ENCODE measurements around the gene TNFAIP6. TPM values are rescaled to one million over a fixed set of nuclear protein-coding genes. Genes with fewer than 3 reads are reported as not detected.

The TNFAIP6 gene
- total RNA-seq, 1 experiment from 2014 or later = 0.11 TPM

DNA sequence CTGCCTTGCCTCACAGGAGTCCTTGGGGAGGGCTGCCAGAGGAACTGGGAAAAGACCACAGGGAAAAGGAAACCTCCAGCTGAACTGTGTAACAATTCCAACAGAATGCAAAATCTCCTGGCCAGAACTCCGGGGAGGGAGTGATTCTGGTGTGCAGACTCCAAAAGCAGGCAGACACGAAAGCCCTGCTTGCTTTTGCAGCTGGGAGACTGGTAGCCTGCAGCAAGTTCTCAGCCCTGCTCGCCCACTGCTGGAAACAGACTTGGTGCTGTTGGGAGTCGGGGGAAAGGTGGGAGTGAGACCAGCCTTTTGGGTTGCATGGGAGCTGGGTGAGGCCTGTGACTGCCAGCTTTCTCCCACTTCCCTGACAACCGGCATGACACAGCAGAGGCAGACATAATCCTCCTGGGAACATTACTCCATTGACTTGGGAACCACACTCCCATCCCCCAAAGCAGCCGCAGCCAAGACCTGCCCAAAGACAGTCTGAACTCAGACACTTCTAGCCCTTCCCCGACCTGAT, 42.0 kb upstream of the TNFAIP6 start (continued):
- TF ChIP-seq, protein P1, sequence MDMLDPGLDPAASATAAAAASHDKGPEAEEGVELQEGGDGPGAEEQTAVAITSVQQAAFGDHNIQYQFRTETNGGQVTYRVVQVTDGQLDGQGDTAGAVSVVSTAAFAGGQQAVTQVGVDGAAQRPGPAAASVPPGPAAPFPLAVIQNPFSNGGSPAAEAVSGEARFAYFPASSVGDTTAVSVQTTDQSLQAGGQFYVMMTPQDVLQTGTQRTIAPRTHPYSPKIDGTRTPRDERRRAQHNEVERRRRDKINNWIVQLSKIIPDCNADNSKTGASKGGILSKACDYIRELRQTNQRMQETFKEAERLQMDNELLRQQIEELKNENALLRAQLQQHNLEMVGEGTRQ (CRISPR knock-in tag; IDR thresholded peaks at IDR 0.05) = no peak
- TF ChIP-seq EMX1 (CRISPR knock-in tag; IDR thresholded peaks at IDR 0.05) = no peak
- TF ChIP-seq, protein P2, sequence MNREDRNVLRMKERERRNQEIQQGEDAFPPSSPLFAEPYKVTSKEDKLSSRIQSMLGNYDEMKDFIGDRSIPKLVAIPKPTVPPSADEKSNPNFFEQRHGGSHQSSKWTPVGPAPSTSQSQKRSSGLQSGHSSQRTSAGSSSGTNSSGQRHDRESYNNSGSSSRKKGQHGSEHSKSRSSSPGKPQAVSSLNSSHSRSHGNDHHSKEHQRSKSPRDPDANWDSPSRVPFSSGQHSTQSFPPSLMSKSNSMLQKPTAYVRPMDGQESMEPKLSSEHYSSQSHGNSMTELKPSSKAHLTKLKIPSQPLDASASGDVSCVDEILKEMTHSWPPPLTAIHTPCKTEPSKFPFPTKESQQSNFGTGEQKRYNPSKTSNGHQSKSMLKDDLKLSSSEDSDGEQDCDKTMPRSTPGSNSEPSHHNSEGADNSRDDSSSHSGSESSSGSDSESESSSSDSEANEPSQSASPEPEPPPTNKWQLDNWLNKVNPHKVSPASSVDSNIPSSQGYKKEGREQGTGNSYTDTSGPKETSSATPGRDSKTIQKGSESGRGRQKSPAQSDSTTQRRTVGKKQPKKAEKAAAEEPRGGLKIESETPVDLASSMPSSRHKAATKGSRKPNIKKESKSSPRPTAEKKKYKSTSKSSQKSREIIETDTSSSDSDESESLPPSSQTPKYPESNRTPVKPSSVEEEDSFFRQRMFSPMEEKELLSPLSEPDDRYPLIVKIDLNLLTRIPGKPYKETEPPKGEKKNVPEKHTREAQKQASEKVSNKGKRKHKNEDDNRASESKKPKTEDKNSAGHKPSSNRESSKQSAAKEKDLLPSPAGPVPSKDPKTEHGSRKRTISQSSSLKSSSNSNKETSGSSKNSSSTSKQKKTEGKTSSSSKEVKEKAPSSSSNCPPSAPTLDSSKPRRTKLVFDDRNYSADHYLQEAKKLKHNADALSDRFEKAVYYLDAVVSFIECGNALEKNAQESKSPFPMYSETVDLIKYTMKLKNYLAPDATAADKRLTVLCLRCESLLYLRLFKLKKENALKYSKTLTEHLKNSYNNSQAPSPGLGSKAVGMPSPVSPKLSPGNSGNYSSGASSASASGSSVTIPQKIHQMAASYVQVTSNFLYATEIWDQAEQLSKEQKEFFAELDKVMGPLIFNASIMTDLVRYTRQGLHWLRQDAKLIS (CRISPR knock-in tag; IDR thresholded peaks at IDR 0.05; ENCODE audit: borderline replicate concordance) = no peak

DNA sequence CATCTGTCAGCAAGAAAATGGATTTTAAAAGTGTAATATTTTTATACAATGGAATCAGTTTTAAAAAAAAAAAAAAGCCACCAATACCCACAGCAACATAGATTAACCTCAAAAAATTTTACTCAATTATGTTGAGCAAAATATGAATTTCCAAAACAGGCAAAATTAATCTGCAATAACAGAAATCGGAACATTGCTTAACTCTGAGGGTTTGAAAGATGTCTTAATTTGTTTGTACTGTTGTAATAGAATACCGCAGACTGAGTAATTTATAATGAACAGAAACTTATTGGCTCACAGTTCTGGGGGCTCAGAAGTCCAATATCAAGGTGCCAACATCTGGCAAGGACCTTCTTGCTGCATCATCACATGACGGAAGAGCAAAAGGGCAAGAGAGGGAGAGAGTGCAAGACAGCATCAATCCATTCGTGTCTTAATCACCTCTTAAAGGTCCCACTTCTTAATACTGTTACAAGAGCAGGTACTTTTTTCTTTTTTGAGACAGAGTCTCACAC, 31.8 kb upstream of the TNFAIP6 start:
- no peak overlapping the region for H3K27ac Mint-ChIP-seq
- ATAC-seq (no peak), DNase-seq (ENCODE audit: low spot score) (no peak)
- ChIA-PET POLR2A (no interaction called here), CTCF (no interaction called here)
- H3K9me3 Mint-ChIP-seq = peaks cover 9% of the 10 kb centered on the region
- peaks cover 2% of the 10 kb centered on the region; the same call in 1 of the 2 replicates for H3K36me3 Mint-ChIP-seq
- TF ChIP-seq ZNF121 (CRISPR knock-in tag; IDR thresholded peaks at IDR 0.05) (no peak), ZNF423 (CRISPR knock-in tag; IDR thresholded peaks at IDR 0.05) (no peak)
- TF ChIP-seq, protein P3, sequence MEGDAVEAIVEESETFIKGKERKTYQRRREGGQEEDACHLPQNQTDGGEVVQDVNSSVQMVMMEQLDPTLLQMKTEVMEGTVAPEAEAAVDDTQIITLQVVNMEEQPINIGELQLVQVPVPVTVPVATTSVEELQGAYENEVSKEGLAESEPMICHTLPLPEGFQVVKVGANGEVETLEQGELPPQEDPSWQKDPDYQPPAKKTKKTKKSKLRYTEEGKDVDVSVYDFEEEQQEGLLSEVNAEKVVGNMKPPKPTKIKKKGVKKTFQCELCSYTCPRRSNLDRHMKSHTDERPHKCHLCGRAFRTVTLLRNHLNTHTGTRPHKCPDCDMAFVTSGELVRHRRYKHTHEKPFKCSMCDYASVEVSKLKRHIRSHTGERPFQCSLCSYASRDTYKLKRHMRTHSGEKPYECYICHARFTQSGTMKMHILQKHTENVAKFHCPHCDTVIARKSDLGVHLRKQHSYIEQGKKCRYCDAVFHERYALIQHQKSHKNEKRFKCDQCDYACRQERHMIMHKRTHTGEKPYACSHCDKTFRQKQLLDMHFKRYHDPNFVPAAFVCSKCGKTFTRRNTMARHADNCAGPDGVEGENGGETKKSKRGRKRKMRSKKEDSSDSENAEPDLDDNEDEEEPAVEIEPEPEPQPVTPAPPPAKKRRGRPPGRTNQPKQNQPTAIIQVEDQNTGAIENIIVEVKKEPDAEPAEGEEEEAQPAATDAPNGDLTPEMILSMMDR (IDR thresholded peaks at IDR 0.05) = no peak
- TF ChIP-seq, protein P4, sequence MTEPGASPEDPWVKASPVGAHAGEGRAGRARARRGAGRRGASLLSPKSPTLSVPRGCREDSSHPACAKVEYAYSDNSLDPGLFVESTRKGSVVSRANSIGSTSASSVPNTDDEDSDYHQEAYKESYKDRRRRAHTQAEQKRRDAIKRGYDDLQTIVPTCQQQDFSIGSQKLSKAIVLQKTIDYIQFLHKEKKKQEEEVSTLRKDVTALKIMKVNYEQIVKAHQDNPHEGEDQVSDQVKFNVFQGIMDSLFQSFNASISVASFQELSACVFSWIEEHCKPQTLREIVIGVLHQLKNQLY (CRISPR knock-in tag; IDR thresholded peaks at IDR 0.05) = no peak
- no peaks in the 10 kb centered on the region for H3K4me1 Mint-ChIP-seq
- no peak overlapping the region for H3K4me3 Mint-ChIP-seq
- no peaks in the 10 kb centered on the region for H3K27me3 Mint-ChIP-seq (ENCODE audit: low read depth)

DNA sequence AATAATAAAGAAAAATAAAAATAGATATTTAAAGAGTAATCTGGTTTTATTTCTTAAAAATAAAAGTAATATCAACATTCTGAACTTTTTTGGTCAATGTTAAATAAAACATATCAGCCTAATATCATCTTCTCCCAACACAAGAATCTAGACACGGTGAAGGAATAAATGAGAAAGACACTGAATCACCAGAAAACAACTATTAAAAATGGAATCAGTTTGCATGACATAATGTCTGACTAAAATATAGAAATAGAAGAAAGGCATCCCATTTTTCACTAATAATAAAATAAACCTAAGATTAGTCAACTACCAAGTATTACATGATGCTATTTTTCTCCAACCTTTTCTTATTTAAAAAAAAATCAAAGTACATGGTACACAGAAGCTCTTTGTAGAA, 30.8 kb upstream of the TNFAIP6 start:
- Mint-ChIP-seq H3K9me3 (peaks cover 8% of the 10 kb centered on the region), H3K27ac (no peak overlapping the region), H3K4me1 (no peaks in the 10 kb centered on the region), H3K4me3 (no peak overlapping the region), H3K27me3 (ENCODE audit: low read depth) (no peaks in the 10 kb centered on the region), H3K36me3 (no peaks in the 10 kb centered on the region)
- DNase-seq (ENCODE audit: low spot score) = no peak
- ChIA-PET CTCF (no interaction called here), POLR2A (no interaction called here)
- no peak for ATAC-seq
- TF ChIP-seq SMAD3 (CRISPR knock-in tag; IDR thresholded peaks at IDR 0.05; ENCODE audit: borderline replicate concordance) = no peak
- TF ChIP-seq, protein P5, sequence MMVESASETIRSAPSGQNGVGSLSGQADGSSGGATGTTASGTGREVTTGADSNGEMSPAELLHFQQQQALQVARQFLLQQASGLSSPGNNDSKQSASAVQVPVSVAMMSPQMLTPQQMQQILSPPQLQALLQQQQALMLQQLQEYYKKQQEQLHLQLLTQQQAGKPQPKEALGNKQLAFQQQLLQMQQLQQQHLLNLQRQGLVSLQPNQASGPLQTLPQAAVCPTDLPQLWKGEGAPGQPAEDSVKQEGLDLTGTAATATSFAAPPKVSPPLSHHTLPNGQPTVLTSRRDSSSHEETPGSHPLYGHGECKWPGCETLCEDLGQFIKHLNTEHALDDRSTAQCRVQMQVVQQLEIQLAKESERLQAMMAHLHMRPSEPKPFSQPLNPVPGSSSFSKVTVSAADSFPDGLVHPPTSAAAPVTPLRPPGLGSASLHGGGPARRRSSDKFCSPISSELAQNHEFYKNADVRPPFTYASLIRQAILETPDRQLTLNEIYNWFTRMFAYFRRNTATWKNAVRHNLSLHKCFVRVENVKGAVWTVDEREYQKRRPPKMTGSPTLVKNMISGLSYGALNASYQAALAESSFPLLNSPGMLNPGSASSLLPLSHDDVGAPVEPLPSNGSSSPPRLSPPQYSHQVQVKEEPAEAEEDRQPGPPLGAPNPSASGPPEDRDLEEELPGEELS (CRISPR knock-in tag; IDR thresholded peaks at IDR 0.05) = no peak
- TF ChIP-seq CBFB (CRISPR knock-in tag; IDR thresholded peaks at IDR 0.05; ENCODE audit: low read depth) = no peak
- TF ChIP-seq TP53 (CRISPR knock-in tag; IDR thresholded peaks at IDR 0.05) = no peak
- TF ChIP-seq, protein P6, sequence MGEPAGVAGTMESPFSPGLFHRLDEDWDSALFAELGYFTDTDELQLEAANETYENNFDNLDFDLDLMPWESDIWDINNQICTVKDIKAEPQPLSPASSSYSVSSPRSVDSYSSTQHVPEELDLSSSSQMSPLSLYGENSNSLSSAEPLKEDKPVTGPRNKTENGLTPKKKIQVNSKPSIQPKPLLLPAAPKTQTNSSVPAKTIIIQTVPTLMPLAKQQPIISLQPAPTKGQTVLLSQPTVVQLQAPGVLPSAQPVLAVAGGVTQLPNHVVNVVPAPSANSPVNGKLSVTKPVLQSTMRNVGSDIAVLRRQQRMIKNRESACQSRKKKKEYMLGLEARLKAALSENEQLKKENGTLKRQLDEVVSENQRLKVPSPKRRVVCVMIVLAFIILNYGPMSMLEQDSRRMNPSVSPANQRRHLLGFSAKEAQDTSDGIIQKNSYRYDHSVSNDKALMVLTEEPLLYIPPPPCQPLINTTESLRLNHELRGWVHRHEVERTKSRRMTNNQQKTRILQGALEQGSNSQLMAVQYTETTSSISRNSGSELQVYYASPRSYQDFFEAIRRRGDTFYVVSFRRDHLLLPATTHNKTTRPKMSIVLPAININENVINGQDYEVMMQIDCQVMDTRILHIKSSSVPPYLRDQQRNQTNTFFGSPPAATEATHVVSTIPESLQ (CRISPR knock-in tag; IDR thresholded peaks at IDR 0.05) = no peak
- TF ChIP-seq NFE2L1 (CRISPR knock-in tag; IDR thresholded peaks at IDR 0.05) = no peak
- TF ChIP-seq, protein P7, sequence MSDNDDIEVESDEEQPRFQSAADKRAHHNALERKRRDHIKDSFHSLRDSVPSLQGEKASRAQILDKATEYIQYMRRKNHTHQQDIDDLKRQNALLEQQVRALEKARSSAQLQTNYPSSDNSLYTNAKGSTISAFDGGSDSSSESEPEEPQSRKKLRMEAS (CRISPR knock-in tag; IDR thresholded peaks at IDR 0.05) = no peak
- no peak for TF ChIP-seq FOXK1 (CRISPR knock-in tag; IDR thresholded peaks at IDR 0.05)
- no peak for TF ChIP-seq MYBL2 (CRISPR knock-in tag; IDR thresholded peaks at IDR 0.05)
- TF ChIP-seq, protein P8, sequence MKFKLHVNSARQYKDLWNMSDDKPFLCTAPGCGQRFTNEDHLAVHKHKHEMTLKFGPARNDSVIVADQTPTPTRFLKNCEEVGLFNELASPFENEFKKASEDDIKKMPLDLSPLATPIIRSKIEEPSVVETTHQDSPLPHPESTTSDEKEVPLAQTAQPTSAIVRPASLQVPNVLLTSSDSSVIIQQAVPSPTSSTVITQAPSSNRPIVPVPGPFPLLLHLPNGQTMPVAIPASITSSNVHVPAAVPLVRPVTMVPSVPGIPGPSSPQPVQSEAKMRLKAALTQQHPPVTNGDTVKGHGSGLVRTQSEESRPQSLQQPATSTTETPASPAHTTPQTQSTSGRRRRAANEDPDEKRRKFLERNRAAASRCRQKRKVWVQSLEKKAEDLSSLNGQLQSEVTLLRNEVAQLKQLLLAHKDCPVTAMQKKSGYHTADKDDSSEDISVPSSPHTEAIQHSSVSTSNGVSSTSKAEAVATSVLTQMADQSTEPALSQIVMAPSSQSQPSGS (CRISPR knock-in tag; IDR thresholded peaks at IDR 0.05; ENCODE audit: borderline replicate concordance, low read depth) = no peak
- TF ChIP-seq CREM (CRISPR knock-in tag; IDR thresholded peaks at IDR 0.05) = no peak

Data from WTC11 (cell line).